IPS-15b (cell line): ENCODE measurements around the gene ARL4A.
"Not testable (repeated sequence)": the region's sequence is repeated elsewhere in the genome, so short reads cannot be mapped to it uniquely, and the experiment has no call there.

Source experiments
- H3K27me3 ChIP-seq: one replicate; pipeline ENCODE4 v1.6.1; 2013; ENCODE audit warnings: low read length; ENCODE audit not compliant: control insufficient read depth, insufficient read depth
- H3K36me3 ChIP-seq: one replicate; pipeline ENCODE4 v1.6.1; 2013; ENCODE audit warnings: low read length; ENCODE audit not compliant: control insufficient read depth, insufficient read depth
- H3K4me1 ChIP-seq: one replicate; pipeline ENCODE4 v1.6.1; 2013; ENCODE audit warnings: mild to moderate bottlenecking, low read length; ENCODE audit not compliant: control insufficient read depth, insufficient read depth
- H3K4me3 ChIP-seq: one replicate; pipeline ENCODE4 v1.5.1; 2013; ENCODE audit warnings: low read depth, low read length
- H3K9ac ChIP-seq: one replicate; pipeline ENCODE4 v1.6.1; 2013; ENCODE audit warnings: low read depth, mild to moderate bottlenecking, low read length
- H3K9me3 ChIP-seq: one replicate; pipeline ENCODE4 v1.6.1; 2013; ENCODE audit warnings: mild to moderate bottlenecking, low read length; ENCODE audit not compliant: control insufficient read depth, insufficient read depth

The ARL4A gene

GRCh38 chr7:12647364-12648219 lies 39.8 kb upstream of the ARL4A start:
- H3K36me3 ChIP-seq, result no peaks in the 10 kb centered on the region
- no peak overlapping the region for H3K4me3 ChIP-seq
- no peak overlapping the region for H3K9ac ChIP-seq
- no peaks in the 10 kb centered on the region for H3K27me3 ChIP-seq
- peaks cover 10% of the 10 kb centered on the region for H3K4me1 ChIP-seq
- H3K9me3 ChIP-seq, result no peaks in the 10 kb centered on the region

GRCh38 chr7:12648704-12649261 lies 38.6 kb upstream of the ARL4A start:
- Histone ChIP-seq H3K4me3 (no peak overlapping the region), H3K4me1 (peaks cover 10% of the 10 kb centered on the region), H3K9me3 (no peaks in the 10 kb centered on the region), H3K36me3 (no peaks in the 10 kb centered on the region), H3K9ac (no peak overlapping the region), H3K27me3 (no peaks in the 10 kb centered on the region)

GRCh38 chr7:12649348-12649747 lies 38.1 kb upstream of the ARL4A start:
- Histone ChIP-seq H3K4me1 (peaks cover 10% of the 10 kb centered on the region), H3K9me3 (no peaks in the 10 kb centered on the region), H3K4me3 (no peak overlapping the region), H3K36me3 (no peaks in the 10 kb centered on the region), H3K27me3 (no peaks in the 10 kb centered on the region), H3K9ac (no peak overlapping the region)

- H3K4me3 ChIP-seq, result no peak overlapping the region
- peaks cover 10% of the 10 kb centered on the region for H3K4me1 ChIP-seq
- no peaks in the 10 kb centered on the region for H3K9me3 ChIP-seq
- no peaks in the 10 kb centered on the region for H3K36me3 ChIP-seq
- no peaks in the 10 kb centered on the region for H3K27me3 ChIP-seq
- H3K9ac ChIP-seq, result no peak overlapping the region
These were observed 37.4 kb upstream of the ARL4A start for GRCh38 chr7:12650080-12650479.

GRCh38 chr7:12653110-12653509 lies 34.3 kb upstream of the ARL4A start:
- no peak overlapping the region for H3K4me3 ChIP-seq
- no peaks in the 10 kb centered on the region for H3K27me3 ChIP-seq
- no peak overlapping the region for H3K9ac ChIP-seq
- no peaks in the 10 kb centered on the region for H3K36me3 ChIP-seq
- no peaks in the 10 kb centered on the region for H3K9me3 ChIP-seq
- H3K4me1 ChIP-seq, result peaks cover 5% of the 10 kb centered on the region

- Histone ChIP-seq H3K9me3 (no peaks in the 10 kb centered on the region), H3K4me3 (no peak overlapping the region), H3K9ac (no peak overlapping the region), H3K27me3 (no peaks in the 10 kb centered on the region), H3K36me3 (no peaks in the 10 kb centered on the region), H3K4me1 (peaks cover 4% of the 10 kb centered on the region)
These were observed 33.9 kb upstream of the ARL4A start for GRCh38 chr7:12653518-12653917.

GRCh38 chr7:12655161-12655560 lies 32.3 kb upstream of the ARL4A start:
- Histone ChIP-seq H3K4me1 (no peaks in the 10 kb centered on the region), H3K4me3 (no peak overlapping the region), H3K9ac (no peak overlapping the region), H3K9me3 (no peaks in the 10 kb centered on the region), H3K27me3 (no peaks in the 10 kb centered on the region), H3K36me3 (no peaks in the 10 kb centered on the region)

GRCh38 chr7:12660423-12660822 lies 27.0 kb upstream of the ARL4A start:
- not testable (repeated sequence) for H3K4me3 ChIP-seq, H3K4me1 ChIP-seq, H3K9ac ChIP-seq, H3K27me3 ChIP-seq, H3K36me3 ChIP-seq, H3K9me3 ChIP-seq

- not testable (repeated sequence) for H3K36me3 ChIP-seq, H3K9ac ChIP-seq, H3K4me3 ChIP-seq, H3K9me3 ChIP-seq, H3K27me3 ChIP-seq, H3K4me1 ChIP-seq
These were observed 26.4 kb upstream of the ARL4A start for GRCh38 chr7:12660986-12661385.

GRCh38 chr7:12661581-12661980 lies 25.9 kb upstream of the ARL4A start:
- no peaks in the 10 kb centered on the region for H3K36me3 ChIP-seq
- no peak overlapping the region for H3K4me3 ChIP-seq
- no peak overlapping the region for H3K9ac ChIP-seq
- peaks cover 3% of the 10 kb centered on the region for H3K9me3 ChIP-seq
- no peaks in the 10 kb centered on the region for H3K4me1 ChIP-seq
- H3K27me3 ChIP-seq, result no peaks in the 10 kb centered on the region

- H3K36me3 ChIP-seq, result no peaks in the 10 kb centered on the region
- no peaks in the 10 kb centered on the region for H3K27me3 ChIP-seq
- H3K4me3 ChIP-seq, result no peak overlapping the region
- H3K4me1 ChIP-seq, result no peaks in the 10 kb centered on the region
- no peaks in the 10 kb centered on the region for H3K9me3 ChIP-seq
- H3K9ac ChIP-seq, result no peak overlapping the region
These were observed 17.3 kb upstream of the ARL4A start for GRCh38 chr7:12670000-12670729.
